ENCODE data around the gene BCAS1.
"Not testable (repeated sequence)": the region's sequence is repeated elsewhere in the genome, so short reads cannot be mapped to it uniquely, and the experiment has no call there.

BCAS1 gene

DNA sequence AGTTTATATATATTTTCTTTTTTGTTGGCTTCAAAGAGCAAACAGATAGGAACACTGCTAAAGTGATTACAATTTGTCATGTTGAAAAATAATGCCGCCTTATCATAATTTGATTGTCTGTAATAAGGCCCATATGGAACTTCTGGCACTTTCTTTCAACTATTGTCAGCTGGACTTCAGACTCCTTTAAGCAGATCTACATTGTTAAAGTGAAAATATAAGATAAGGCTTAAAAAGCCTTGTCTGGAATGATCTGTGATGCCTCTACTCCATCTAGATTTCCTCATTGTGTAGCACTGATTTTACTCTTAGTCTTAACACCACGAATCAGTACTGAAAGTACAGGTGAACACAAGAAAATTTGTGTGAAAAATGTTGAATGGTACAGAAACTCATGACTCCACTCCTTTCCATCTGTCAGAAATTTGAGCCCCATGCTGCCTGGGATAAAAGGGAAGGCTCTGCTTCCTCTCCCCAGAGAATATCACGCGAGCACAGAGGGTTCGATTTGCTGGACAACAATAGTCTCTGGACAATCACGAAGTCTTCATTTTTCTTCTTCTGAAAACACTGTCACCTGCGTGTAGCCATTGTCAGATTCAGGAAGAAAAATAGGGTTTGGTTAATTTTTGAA, 56.0 kb downstream of the BCAS1 start:
- no peak for DNase-seq

DNA sequence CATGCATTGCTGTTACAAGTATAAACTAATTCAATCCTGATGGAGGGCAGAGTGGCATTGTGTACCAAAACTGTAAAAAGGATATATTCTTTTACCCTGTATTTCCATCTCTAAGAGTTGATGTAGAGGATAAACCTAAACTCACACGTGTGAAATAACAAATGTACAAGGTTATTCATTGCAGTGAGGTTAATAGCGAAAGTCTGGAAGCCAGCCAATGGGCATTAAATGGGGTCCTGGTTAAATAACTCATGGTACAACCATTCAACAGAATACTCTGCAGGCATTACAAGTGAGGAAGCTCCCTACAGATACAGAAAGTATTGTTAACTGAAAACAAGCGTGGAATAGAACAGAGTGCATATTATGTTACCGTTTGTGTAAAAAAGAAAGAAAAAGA, 56.9 kb downstream of the BCAS1 start:
- DNase-seq, result no peak

DNA sequence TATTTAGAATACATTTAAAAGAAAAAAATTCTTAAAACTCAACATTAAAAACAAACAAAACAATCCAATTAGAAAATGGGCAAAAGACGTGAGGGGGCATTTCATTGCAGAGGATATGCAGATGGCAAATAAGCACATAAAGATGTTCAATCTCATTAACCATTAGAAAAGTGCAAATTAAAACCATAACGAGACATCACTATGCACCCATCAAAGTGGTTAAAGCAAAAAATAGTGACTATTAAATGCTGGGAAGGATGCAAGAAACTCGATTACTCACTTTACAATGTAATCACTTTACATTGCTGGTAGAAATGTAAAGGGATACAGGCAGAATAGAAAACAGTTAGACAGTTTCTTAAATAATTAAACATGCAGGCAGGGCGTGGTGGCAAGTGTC, 59.0 kb downstream of the BCAS1 start:
- DNase-seq, result no peak

DNA sequence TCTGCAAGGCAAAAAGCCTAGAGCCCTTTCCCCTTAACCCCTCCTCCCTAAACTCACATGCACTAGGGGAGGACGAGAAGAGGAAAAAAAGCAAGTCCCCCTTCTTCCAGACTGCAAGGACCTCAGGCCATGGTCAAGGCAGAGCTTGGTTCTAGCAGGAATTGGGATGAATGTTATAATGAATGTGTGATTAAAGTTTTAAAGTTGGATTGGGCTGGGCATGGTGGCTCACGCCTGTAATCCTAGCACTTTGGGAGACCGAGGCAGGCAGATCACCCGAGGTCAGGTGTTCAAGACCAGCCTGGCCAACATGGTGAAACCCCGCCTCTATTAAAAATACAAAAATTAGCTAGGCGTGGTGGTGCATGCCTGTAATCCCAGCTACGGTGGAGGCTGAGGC, 64.2 kb downstream of the BCAS1 start:
- not testable (repeated sequence) for DNase-seq

DNA sequence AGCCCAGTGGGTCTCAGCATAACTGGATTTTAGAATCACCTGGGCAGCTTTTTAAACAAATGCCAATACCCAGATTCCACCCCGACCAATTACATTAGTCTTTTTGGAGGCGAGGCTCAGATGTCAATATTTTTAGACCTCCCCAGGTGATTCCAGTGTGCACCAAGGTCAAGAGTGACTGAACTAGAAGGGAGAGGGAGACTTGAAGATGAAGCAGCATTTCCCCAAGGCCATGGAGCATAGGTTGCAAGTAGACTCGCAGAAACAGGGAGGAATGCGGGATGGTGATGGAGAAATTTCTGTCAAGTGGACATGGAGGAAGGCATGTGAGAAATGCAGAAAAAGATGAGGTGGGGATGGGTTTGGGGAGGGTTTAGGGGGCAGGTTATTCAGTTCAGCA, 64.9 kb downstream of the BCAS1 start:
- DNase-seq, result no peak

DNA sequence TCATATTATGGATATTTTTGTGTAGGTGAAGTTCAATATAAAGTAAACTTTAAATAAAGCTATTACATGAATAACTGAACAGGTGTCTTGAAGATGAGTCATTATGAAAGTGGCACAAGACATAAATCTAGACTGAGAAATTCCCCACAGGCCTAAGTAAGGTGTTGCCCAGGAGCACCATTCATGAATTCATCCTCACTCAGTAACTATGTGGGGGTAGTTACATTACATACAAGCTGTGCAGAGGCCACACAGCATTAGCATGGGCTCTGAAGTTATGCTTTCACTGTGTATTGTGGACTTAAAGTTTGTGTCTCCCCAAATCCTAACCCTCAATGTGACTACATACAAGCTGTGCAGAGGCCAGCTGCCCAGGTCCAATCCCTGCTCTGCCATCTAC, 65.9 kb downstream of the BCAS1 start:
- DNase-seq, result no peak

DNA sequence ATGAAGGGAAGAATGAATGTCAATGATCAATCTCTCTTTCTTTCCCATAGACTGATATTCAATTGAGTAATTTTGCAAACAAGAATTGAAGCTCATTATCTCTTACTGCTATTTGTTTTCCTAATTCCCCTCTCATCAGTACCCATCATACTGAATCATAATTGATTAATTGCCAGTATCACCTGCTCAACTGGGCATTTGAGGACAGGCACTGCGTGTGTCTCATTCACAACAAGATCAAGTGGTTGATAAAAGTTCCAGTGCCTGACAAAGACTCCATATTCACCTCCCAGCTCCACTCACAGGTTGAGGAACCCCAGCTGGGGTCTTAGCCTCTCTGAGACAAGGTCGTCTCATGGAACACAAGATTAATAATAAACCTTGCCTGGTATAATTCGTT, 67.7 kb downstream of the BCAS1 start:
- no peak for DNase-seq

DNA sequence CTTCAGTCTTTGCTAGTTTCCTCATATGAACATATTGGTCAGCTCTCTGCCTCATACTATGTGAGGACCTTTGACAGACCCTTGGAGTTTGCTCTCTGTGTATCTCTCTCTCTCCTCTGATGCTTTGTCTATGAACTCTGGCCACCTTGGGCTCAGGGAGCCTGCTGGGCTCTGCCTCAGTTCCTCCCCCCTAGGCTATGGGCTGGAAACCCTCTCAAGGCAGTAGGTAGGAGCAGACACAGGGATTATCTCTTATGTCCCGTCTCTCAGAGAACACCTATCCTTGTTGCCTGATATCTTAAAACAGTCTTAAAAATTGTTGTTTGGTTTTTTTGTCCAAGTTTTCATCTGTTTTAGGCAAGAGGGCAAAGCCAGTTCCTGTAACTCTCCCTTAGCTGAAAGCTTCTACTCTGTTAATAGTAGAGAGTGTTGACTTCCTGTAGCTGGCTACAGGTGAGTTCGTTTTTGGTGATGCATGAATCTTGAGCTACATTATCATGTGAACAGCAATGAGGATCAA, 68.3 kb downstream of the BCAS1 start:
- no peak for DNase-seq

DNA sequence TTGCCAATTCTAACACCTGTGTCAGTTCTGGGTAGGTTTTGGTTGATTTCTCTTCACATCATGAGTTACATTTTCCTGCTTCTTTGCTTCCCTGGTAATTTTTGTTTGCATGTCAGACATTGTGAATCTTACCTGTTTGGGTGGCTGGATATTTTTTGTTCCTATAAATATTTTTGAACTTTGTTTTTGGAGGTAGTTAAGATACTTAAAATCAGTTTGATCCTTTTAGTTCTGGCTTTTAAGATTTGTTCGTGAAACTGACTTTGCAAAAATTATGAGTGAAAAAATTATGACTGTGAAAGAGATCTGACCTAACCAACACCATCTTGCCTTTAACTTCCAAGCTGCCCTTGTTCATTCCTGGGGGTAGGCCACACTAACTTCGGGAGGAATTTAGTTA, 69.5 kb downstream of the BCAS1 start:
- DNase-seq, result no peak

DNA sequence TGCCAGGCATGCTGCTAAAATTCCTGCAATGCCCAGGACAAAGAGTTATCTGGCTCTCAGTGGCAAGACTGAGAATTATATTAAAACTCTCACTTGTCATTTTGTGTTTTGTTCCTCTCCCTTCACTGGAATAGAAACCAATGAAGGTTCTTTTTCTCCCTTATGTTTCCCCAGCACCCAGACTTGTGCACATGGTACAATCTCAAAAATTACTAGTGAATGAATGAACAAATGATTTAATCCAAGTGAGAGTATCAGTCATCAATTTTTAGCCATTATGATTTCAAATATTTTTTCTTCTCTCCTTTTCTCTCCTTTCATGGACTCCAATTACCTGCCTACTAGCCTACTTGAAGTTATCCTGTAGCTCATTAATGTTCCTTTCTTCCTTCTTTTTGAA, 70.1 kb downstream of the BCAS1 start:
- no peak for DNase-seq

DNA sequence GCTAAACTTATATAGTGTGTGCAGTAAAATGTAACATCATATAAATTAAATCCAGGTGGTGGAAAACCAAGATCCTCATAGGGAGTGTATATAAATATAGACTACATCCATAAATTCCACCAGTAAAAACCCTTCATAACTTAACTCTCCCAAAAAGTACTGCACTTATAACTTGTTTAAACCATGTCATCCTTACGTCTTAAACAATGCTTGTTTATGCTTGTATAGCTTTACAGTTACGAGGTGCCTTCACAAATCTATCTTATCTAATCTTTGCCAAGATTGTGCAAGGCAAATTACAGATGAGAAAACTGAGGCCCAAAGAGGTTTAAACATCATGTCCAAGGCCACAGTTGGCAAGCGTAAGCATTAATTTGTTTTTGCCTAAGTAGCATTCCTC, 71.3 kb downstream of the BCAS1 start:
- no peak for DNase-seq

DNA sequence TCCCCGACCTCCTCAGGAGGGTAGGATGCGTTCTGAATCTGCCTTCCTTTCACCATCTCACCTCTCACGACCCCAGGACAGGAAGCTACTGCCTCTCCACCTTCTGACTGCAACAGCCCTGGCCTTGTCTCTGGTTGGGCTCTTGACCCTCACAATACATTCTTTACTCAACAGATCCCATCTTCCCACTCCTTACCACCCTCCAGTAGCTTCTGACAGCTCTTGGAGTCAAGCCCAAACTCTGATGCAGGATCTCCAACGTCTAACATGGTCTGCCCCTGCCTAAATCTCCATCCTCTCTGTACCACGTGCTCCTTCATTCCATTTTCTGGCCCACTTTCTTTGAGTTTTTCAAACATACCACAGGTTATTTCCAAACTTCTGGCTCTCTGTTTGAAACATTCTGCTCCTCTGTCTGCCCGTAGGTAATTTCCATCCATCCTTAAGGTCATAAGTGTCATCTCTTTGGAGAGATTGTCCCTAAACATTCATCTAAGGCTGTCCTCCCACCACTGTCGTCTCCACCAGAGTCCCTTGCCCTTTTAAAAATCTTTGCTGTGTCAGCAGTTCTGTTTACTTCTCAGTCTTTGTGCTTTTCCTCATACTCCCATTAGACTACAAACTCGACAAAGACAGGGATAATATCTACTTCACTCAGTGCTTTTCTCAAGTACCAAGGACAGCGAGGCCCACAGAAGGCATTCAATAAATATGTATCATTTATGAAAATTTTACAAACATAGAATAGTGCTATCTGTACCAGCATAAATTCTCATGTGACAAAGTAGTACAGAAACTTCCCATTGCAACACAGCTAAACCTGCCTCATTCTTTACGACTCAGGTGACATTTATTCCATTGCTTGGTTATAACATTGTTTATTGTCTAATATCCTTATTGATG, 73.6 kb downstream of the BCAS1 start:
- no peak for DNase-seq

DNA sequence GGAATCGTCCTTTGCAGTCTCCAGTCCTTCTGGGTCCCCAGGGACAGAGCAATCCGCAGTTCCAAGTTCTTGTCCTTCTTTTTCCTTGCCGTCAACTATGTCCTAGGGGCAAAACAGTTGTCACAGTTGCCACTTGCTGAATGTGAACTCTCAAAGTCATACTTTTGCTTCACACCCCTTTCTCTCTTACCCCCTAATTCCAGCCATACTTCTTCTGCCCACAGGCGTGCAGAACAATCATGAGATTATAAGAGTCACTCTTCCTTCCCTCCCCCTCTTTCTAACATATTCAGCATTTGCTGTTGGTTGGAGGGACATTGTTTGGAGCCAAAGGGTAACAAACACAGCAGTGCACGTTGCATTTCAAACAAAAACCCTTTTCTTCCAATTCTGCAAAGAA, 74.4 kb downstream of the BCAS1 start:
- DNase-seq, result no peak

DNA sequence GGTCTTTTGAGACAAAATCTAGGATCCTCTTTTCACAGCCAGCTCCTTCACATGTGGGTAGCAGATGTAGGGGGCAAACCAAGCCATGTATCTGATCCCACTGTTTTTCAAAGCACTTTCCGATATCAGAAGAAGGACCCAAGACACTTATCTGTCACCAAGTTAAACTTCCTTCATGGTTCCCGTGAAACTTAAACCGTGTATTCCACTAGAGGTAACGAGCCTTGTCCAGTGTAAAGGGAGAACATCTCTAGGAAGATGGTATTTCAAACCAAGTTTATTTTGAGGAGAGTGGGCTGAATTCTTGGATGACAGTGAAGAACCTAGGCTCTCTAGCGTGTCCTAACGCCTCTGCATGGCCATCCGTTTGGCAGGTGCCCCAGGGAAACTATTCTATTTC, 76.3 kb downstream of the BCAS1 start:
- no peak for DNase-seq

DNA sequence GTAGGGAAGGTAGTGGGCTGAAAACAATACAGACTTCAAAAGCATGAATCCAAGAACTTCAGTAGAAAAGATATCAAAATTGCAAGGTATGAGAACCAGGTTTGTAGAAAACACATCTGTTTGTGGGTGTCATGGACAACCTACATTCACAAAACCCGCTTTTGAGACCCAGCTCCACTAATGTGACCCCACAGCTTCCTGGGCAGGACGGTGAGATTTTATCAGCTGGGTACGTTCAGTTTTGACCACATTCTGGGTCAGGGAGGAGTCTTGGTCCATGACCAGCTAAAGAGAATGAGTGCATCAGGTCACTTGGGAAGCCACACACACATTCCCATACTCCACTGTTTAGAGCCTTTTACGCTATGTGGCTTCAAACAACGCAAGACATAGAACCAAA, 77.1 kb downstream of the BCAS1 start:
- no peak for DNase-seq

DNA sequence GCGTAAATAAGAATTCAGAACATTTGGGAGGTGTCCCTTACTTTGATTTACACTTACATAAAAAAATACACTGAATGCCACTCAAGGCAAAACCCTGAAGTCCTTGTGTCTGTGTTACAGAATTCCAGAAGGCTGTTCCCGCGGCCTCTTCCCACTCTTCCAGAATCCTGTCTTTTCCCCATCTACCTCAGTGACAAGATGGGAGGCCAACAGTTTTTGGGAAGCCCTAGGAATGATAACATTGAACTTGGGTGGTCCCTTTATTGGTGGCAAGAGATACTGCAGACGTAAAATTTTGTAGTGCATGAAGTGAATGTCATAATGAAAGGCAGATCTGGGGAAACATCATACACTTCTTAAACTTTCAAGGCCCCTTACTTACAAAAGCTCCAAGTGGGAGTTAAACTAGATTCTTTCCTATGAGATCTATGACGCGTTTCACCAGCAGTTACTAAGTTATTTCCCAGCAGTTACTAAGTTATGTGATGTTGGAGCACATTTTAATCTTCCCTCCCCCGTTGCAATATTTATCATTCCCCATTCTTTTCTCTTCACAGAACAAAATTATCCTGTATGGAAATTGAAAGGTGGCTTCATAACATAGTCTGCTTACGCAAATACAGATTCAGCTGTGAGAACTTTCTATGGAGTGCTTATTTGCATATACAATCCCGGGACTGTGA, 79.5 kb downstream of the BCAS1 start:
- DNase-seq, result no peak

DNA sequence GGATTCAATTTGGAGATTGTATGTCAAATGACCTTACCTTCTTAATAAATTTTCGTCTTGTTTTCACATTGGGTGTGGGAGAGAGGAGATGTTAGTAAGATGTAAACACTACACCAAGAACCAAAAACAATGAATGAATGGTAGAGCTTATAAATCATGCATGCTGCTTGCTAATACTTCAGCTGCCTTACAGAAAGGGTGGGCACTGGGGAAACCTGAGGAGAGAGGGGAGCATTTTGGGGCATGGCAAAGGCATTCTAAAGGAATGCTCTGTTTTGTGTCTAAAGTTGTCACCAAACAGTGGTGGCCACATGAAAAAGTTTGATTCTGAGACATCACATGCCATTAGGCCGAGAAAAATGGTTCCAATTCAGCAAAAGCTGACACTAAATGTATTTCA, 80.4 kb downstream of the BCAS1 start:
- no peak for DNase-seq

DNA sequence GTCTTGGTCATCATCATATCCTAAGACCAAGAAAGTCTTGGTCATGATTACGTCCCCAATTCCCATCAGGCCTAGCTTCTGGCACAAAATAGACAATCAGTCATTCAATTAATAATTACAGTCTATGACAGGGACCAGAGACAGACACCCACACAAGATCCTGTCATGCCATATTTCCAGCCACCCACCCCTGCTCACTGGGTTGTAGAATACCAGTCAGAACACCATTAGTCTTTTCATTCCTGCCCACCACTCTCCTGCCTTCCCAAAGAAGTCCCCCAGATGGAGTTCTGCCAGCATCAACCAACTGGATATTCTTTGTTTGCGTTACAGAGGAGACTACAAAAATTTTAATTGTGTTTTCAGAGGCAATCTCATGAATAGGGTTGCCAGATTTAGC, 81.0 kb downstream of the BCAS1 start:
- no peak for DNase-seq

DNA sequence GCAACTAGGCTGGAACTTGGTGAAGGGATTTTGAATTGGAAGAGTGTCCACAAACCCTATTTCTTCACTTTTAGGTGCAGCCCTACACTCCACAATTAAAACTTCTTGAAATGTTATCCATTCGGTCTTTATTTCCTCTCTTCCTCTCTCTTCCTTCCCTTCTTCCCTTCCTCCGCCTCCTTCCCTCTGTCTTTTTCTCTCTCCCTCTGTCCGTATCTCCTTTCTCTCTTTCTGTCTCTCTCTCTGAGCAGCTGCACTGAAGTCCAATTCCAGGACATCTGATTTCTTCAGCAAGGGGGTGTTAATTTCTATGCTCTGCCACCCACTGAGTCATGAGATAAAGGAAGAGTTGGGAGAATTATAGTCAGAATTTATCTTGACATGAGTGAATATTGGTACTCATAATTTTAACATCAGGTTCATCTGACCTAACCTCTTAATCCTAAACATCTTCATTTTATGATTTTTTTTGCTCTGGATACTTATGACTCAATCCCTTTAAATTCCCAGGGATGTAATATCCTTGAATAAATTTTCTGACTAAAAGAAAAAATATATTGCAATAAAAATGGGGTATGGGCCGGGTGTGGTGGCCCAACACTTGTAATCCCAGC, 84.2 kb downstream of the BCAS1 start:
- DNase-seq, result no peak

DNA sequence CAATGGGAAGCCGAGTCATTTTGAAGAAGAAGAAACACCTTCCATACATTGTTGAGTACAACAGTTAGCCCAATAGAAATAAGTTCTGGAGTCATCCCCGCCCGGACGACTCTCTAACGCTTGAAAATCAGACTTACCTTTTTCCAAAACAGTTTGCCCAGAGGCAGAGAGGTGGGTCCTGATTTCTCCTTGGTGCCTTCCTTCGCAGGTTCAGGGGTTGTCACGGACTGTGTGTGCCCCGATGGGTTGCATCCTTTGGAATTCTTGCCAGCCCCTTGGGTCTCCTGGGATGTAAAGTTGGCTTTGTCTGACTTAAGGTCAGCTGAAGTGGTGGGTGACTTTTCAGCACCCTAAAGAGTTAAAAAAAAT, 85.3 kb downstream of the BCAS1 start:
- DNase-seq, result no peak

DNA sequence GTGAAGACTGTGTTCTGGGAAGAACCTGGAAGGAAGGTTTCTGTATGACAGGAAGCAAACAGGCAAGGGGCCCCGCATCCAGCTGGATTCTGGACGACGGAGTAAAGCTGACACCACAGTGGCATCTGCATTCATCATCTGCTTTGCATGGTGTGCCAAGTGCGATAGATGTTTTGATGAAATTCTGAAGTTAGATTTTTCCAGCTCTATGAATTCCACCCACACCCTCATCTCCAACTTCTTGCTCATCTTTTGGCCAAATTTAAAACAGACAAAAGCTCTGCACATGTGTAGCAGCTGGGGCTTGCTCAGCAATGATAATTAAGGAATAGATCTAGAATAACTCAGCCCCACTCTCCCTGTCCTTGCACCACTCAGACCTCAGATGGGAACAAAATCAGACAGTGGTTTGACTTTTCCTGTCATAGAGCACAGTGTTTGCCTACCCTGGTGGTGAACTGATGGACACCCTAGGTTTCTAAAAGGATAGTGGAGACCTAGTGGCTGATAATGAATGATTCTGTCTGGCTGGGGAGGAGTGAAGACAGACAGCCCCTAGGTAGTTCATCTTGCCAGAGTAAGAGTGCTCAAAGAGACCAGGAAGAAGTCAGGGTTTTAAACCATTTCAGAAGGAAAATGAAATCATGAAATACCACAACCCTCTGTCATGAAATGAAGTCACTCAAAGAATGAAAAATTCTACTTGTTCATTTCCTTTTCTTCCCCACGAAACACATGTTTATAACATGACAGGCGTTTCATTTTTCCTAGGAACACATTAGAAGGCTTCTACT, 85.8 kb downstream of the BCAS1 start:
- DNase-seq, result no peak

DNA sequence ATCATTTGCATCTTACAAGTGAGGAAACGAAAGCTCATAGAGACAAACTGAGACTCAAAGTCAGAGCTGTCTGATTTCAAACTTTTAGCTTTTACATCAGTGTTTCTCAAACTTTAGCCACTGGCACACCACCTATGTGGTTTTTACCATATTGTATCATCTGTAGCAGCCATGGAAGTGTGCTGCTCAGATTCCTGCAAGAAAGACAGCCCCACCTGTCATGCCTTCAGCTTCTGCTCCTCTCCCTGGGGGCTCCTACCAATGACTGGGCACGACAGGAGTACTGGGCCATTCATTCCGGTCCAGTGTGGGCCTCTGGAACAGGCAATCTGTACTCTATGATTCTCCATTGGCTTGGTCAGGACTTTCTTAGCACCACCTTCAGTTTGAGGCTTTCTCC, 87.0 kb downstream of the BCAS1 start:
- no peak for DNase-seq

DNA sequence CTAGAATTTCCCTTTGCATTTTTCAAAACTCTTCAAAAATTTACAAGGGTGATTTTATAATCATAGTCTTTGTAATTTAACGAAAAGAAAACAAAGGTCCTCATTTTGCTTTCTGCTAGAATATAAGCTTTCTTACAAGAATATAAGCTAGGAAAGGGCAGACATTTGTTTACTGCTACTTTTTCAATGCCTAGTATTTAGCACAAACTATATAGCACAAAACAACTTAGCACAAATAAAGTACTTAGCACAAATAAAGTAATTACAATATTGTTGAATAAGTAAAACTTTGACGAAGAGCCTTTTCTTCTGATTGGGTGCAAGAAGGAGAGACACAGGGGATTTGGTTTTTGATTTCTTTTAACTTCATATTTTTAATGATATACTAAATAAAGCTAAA, 87.8 kb downstream of the BCAS1 start:
- DNase-seq, result no peak

Data from kidney glomerular epithelial cell (primary cell).